ENCODE data around the gene DDO.

Gene DDO

DNA sequence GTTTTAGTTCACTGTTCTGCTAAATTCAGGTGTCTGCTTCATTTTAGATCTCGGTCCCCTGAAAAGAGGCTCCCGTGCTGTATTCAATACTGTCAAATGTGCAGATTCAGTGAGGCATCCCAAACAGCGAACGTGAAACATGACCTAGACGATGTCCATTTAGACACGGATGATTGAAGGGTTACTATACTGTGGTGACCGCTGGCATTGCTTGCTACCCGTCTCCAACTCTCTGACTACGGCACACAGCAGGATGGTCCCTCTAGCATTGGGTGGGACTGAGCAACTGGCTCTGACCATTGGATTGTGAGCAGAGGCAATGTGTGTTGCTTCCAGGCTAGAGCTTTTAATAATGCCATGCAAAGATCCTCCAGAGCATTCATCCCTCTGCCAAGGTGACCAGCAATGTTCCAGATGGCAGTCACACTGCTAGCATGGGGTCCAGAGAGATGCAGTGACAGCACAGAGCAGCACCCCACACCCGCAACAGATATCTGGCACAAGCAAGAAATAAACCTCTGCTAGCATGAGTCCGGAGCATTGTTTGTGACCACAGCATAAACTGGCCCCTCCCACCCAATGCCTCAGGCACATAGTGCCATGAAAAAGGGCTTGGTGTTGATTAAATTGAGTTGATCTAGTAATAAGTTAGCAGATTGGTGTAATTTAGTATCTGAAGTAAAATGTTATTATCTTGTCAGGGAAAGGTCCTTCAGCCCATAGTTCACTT, 66.2 kb downstream of the DDO start:
- no peak for DNase-seq (ENCODE audit: low read depth in 2 of 2, low spot score in 1 of 2)

DNA sequence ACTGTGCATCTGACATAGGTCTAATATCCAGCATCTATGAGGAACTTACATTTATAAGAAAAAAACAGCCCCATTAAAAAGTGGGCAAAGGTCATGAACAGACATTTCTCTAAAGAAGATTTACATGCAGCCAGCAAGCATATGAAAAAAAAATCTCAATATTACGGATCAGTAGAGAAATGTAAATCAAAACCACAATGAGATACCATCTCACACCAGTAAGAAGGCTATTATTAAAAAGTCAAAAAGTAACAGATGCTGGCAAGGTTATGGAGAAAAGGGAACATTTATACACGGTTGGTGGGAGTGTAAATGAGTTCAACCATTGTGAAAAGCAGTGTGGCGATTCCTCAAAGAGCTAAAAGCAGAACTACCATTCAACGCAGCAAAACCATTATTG, 70.3 kb downstream of the DDO start:
- no peak for DNase-seq (ENCODE audit: low read depth in 2 of 2, low spot score in 1 of 2)

DNA sequence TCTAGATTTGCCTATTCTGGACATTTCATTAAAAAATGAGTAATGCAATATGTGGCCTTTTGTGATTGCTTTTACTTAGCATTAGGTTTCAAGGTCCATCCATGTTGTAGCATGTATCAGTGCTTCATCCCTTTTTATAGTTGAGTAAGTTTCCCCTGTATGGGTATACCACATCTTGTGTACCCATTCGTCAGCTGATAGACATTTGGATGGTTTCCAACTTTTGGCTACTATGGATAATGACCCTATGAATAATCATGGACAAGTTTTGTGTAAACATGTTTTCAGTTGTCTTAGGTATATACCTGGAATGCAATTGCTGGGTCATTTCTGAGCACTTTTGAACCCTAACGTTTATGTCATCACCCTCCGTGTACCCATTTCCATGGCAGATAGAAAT, 72.6 kb downstream of the DDO start:
- DNase-seq (ENCODE audit: low read depth in 2 of 2, low spot score in 1 of 2), result no peak
